HFFc6 (cell line): Measurements from ENCODE around the gene ST6GAL1. TPM values are rescaled to one million over a fixed set of nuclear protein-coding genes. Genes with fewer than 3 reads are reported as not detected.
"Not testable (repeated sequence)": the region's sequence is repeated elsewhere in the genome, so short reads cannot be mapped to it uniquely, and the experiment has no call there.

Source experiments
- DNase-seq: peaks from one replicate; pipeline ENCODE4 v3.0.0-alpha.2; 2018
- H3K27ac Mint-ChIP-seq: 2 replicates; pipeline ENCODE4 v1.8.0; 2020; ENCODE audit warnings: mild to moderate bottlenecking, mixed read lengths
- H3K27me3 Mint-ChIP-seq: 2 replicates; pipeline ENCODE4 v1.8.0; 2021; ENCODE audit warnings: mild to moderate bottlenecking, moderate library complexity, mixed read lengths; ENCODE audit not compliant: insufficient read depth
- H3K36me3 Mint-ChIP-seq: 2 replicates; pipeline ENCODE4 v1.8.0; 2021; ENCODE audit warnings: low read depth, mixed read lengths
- H3K4me1 Mint-ChIP-seq: 2 replicates; pipeline ENCODE4 v1.8.0; 2020; ENCODE audit warnings: low read depth, mixed read lengths
- H3K4me3 Mint-ChIP-seq: 2 replicates; pipeline ENCODE4 v1.8.0; 2020; ENCODE audit warnings: mild to moderate bottlenecking, moderate library complexity, mixed read lengths
- H3K9me3 Mint-ChIP-seq: 2 replicates; pipeline ENCODE4 v1.8.0; 2020; ENCODE audit warnings: mild to moderate bottlenecking, mixed read lengths
- CTCF ChIP-seq: fragments of 200-600 bp; sonication (generic); IDR thresholded peaks from 2 replicates; pipeline ENCODE4 v1.5.0; 2021; ENCODE audit warnings: antibody characterized with exemption, mild to moderate bottlenecking
- total RNA-seq, 6 experiments: library from RNA; stranded (reverse); fragmentation: NEBNext Ultra II Directional; extraction: Animal tissue kit (Norgen Biotek cat#: 25700); gene quantifications; 2 replicates in 1 of 6; 3 replicates in 5 of 6; pipeline ENCODE4 v1.2.3, GENCODE V29; 2021

Gene ST6GAL1
- total RNA-seq, 6 experiments from 2014 or later = 0.88 to 2.6 (median 1.9) TPM

GRCh38 chr3:186951640-186952552, 21.6 kb downstream of the ST6GAL1 start:
- no peak overlapping the region for H3K4me3 Mint-ChIP-seq
- no peak overlapping the region for H3K27ac Mint-ChIP-seq
- peaks cover 8% of the 10 kb centered on the region; the same call in 1 of the 2 replicates for H3K9me3 Mint-ChIP-seq
- no peak for DNase-seq
- H3K27me3 Mint-ChIP-seq = peaks cover 9% of the 10 kb centered on the region
- no peak for TF ChIP-seq CTCF
- peaks cover 24% of the 10 kb centered on the region for H3K4me1 Mint-ChIP-seq
- H3K36me3 Mint-ChIP-seq = peaks cover 9% of the 10 kb centered on the region; the same call in 1 of the 2 replicates

DNA sequence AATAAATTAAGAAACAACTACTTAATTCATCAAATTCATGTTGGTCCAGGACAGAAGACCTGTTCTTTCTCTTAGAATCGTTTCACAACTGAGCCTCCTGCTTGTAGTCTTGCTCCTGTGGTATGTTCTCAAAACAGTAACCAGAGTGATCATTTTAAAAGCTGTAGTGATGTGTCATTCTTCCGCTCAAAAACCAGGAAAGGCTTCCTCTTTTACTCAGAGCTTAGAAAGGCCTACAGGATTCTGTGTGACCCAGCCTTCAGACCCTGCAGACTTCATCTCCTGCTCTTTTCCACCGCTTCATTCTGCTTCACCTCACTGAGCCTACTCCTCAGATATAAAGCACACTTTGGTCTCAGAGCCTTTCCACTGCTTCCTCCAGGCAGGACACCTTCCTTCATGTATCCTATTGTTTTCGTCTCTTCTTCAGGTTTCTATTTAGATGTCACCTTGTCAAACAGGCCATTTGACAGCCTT, 22.7 kb downstream of the ST6GAL1 start:
- Mint-ChIP-seq H3K36me3 (peaks cover 9% of the 10 kb centered on the region; the same call in 1 of the 2 replicates), H3K4me1 (peaks cover 24% of the 10 kb centered on the region), H3K27ac (peak overlapping the region; percentile 73), H3K9me3 (peaks cover 8% of the 10 kb centered on the region; the same call in 1 of the 2 replicates), H3K27me3 (peaks cover 9% of the 10 kb centered on the region), H3K4me3 (no peak overlapping the region; the same call in 1 of the 2 replicates)
- no peak for TF ChIP-seq CTCF
- peak; percentile 30 for DNase-seq

DNA sequence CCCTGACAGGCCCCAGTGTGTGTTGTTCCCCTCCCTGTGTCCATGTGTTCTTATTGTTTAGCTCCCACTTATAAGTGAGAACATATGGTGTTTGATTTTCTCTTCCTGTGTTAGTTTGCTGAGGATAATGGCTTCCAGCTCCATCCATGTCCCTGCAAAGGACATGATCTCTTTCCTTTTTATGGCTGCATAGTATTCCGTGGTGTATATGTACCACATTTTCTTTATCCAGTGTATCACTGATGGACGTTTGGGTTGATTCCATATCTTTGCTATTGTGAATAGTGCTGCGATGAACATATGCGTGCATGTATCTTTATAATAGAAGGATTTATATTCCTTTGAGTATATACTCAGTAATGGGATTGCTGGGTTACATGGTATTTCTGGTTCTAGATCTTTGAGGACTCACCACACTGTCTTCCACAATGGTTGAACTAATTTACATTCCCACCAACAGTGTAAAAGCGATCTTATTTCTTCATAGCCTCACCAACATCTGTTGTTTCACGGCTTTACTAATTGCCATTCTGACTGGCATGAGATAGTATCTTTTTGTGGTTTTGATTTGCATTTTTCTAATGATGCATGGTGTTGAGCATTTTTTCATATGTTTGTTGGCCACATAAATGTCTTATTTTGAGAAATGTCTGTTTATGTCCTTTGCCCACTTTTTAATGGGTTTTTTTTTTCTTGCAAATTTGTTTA, 23.8 kb downstream of the ST6GAL1 start:
- not testable (repeated sequence) for H3K9me3 Mint-ChIP-seq, H3K27me3 Mint-ChIP-seq, H3K4me3 Mint-ChIP-seq, H3K27ac Mint-ChIP-seq, DNase-seq, H3K36me3 Mint-ChIP-seq
- peaks cover 22% of the 10 kb centered on the region for H3K4me1 Mint-ChIP-seq

DNA sequence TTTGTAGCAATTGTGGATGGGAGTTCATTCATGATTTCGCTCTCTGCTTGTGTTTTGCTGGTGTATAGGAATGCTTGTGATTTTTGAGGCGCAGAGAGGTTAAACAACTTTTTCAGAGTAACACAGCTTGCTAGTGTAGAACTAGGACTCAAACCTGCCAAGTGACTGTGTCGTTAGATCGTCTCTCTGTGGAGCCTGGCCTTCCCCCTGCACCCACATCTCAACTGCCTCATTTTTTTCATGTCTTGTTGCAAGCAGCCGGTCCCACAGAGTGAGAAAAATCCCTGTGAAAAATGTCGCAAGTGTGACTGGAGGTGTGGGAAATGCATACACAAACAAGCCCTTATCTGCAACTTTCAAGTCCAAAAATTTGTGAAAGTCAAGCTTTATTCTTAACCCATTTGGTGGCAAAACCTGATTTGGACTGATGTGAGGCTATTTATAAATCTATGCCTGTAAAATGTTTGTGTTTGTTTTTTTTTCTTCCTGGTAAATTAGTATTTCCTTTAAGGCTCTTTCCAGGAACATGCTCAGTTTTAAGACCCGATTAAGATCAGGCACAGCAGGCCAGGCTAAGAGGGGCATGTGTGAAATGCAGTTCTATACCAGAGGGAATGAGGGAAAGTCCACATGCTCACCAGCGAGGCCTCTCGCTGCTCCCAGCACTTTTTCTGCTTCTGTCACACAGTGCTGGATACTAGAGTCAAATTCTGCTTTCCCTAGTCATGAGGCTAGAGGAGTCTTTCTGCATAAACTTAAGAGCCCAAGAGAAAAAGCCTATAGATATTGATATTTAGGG, 25.8 kb downstream of the ST6GAL1 start:
- Mint-ChIP-seq H3K27ac (no peak overlapping the region), H3K4me3 (no peak overlapping the region), H3K9me3 (peaks cover 8% of the 10 kb centered on the region; the same call in 1 of the 2 replicates), H3K4me1 (peaks cover 19% of the 10 kb centered on the region), H3K36me3 (peaks cover 9% of the 10 kb centered on the region; the same call in 1 of the 2 replicates), H3K27me3 (peaks cover 10% of the 10 kb centered on the region)
- no peak for TF ChIP-seq CTCF
- no peak for DNase-seq

DNA sequence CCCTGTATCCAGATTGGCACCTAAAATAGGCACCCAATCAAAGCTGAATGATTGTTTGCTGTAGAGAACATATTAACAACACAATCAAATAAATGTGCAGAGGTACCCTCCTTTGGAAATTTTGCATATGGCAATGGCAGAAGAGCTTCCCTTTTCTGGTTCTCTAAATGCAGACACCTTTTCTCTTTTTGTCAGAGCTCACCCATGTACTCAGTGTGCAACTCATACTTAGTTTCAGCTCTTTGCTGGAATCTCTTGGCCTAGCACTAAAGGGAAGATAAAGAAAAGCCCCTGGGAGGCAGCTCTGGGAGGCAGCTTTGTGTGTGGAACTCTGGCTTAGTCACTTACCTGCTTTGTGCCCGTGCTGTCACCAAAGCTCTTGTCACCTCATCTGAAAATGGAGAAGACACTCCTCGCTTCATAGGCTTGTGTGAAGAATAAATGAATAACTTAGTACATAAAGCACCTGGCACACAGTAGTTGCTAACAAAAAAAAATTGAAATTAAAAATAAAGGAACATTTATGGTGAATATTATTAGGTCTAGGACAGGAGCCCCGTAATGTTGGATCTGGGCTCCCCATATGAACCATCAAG, 28.8 kb downstream of the ST6GAL1 start:
- TF ChIP-seq CTCF = peak; percentile 17; the same call in 1 of the 2 replicates
- H3K27ac Mint-ChIP-seq = no peak overlapping the region
- H3K36me3 Mint-ChIP-seq = no peaks in the 10 kb centered on the region
- H3K4me1 Mint-ChIP-seq = peaks cover 5% of the 10 kb centered on the region; the same call in 1 of the 2 replicates
- no peak overlapping the region for H3K4me3 Mint-ChIP-seq
- no peaks in the 10 kb centered on the region for H3K9me3 Mint-ChIP-seq
- no peak for DNase-seq
- peaks cover 16% of the 10 kb centered on the region; the same call in 1 of the 2 replicates for H3K27me3 Mint-ChIP-seq
